ENCODE measurements around the gene SH3PXD2B. TPM values are rescaled to one million over a fixed set of nuclear protein-coding genes. Genes with fewer than 3 reads are reported as not detected.

The SH3PXD2B gene
- total RNA-seq, 4 donors from 2014 or later, result 27.8 to 52.6 (median 44.4) TPM

DNA sequence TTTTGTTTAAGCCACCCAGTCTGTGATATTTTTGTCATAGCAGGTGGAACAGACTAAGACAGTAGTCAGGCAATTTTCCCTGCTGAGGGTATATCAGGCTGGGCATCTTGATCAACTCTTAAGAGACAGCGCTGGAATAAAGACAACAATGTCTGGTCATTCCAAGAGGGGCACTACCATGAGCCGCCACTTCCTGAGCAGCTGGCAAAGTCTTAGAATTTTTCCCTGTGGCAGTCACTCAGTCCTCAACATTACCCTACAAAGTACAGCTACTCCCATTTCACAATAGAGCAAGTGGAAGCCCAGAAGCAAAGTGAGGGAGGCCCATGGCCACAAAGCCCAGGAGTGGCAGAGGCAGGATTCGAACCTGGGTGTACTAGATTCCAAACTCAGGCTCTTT is 74.8 kb downstream of the SH3PXD2B start:
- Histone ChIP-seq H3K4me1 (peaks cover 0 to 25% (median 0%) of the 10 kb centered on the region in 4 donors), H3K27ac (peak overlapping the region in 3 of 4 donors; percentile 12 to 90 (median 83)), H3K9me3 (no peaks in the 10 kb centered on the region), H3K4me3 (no peak overlapping the region), H3K27me3 (no peaks in the 10 kb centered on the region), H3K36me3 (peaks cover 0 to 68% (median 5%) of the 10 kb centered on the region in 3 donors)
- DNase-seq (ENCODE audit: low spot score in 2 of 2), result no peak
- TF ChIP-seq, protein P1, sequence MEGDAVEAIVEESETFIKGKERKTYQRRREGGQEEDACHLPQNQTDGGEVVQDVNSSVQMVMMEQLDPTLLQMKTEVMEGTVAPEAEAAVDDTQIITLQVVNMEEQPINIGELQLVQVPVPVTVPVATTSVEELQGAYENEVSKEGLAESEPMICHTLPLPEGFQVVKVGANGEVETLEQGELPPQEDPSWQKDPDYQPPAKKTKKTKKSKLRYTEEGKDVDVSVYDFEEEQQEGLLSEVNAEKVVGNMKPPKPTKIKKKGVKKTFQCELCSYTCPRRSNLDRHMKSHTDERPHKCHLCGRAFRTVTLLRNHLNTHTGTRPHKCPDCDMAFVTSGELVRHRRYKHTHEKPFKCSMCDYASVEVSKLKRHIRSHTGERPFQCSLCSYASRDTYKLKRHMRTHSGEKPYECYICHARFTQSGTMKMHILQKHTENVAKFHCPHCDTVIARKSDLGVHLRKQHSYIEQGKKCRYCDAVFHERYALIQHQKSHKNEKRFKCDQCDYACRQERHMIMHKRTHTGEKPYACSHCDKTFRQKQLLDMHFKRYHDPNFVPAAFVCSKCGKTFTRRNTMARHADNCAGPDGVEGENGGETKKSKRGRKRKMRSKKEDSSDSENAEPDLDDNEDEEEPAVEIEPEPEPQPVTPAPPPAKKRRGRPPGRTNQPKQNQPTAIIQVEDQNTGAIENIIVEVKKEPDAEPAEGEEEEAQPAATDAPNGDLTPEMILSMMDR (IDR thresholded peaks at IDR 0.05), result no peak
- no peak for TF ChIP-seq EP300 (IDR thresholded peaks at IDR 0.05)
- WGBS, 2 donors, result 51 to 83% methylated on average over 3 of the region's 3 CpGs

DNA sequence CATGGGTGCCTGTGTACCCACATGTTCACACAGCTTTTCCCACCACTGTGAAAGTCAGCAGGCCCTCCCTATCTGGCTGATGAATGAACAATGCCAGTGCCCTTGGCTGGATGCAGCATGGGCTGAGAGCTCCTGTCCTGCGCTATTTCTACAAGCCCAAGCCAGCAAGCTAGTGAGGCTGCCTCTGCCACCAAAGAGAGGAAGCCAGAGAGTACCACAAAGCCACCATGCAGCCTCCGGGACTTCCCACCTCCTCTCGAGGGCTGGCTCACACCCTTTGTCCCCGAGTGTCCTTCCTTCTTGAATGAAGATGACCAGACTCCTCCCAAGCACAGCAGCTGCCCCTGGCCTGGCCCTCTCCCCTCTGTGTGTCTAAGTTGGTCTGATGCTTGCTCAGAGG is 76.5 kb downstream of the SH3PXD2B start:
- no peaks in the 10 kb centered on the region for H3K9me3 ChIP-seq
- H3K27ac ChIP-seq, result peak overlapping the region in 1 of 4 donors; percentile 13
- H3K4me1 ChIP-seq, result peaks cover 0 to 18% (median 0%) of the 10 kb centered on the region in 4 donors
- no peak for DNase-seq (ENCODE audit: low spot score in 2 of 2)
- TF ChIP-seq EP300 (IDR thresholded peaks at IDR 0.05), result no peak
- TF ChIP-seq, protein P1 (IDR thresholded peaks at IDR 0.05), result no peak
- WGBS, 2 donors, result 40 to 70% methylated on average over 4 of the region's 4 CpGs
- H3K36me3 ChIP-seq, result peaks cover 0 to 79% (median 5%) of the 10 kb centered on the region in 3 donors
- H3K4me3 ChIP-seq, result no peak overlapping the region
- no peaks in the 10 kb centered on the region for H3K27me3 ChIP-seq

DNA sequence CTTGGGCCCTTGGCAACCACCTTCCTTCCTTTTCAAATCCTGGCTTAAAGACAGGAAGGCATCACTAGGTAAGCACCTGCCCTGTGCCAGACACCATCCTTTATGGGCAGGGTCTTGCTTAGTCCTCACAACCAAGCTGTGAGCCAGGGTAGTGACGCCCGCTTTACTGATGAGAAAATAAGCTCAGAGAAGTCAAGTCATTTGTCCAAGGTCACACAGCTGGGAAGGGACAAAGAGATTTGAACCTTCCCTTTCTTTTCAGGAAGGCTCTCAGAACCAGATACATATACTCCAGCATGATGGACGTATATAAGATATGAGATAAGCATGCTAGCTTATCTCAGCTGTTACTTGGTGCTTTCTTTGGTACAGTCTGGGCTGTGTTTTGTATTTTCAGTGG is 76.9 kb downstream of the SH3PXD2B start:
- H3K4me3 ChIP-seq, result no peak overlapping the region
- 89 to 93% methylated on average over 3 of the region's 3 CpGs for WGBS, 2 donors
- H3K27ac ChIP-seq, result peak overlapping the region in 1 of 4 donors; percentile 13
- no peak for TF ChIP-seq POLR2A (IDR thresholded peaks at IDR 0.05)
- TF ChIP-seq EP300 (IDR thresholded peaks at IDR 0.05), result no peak
- TF ChIP-seq, protein P1 (IDR thresholded peaks at IDR 0.05), result no peak
- H3K9me3 ChIP-seq, result no peaks in the 10 kb centered on the region
- DNase-seq (ENCODE audit: low spot score in 2 of 2), result no peak
- H3K36me3 ChIP-seq, result peaks cover 0 to 83% (median 5%) of the 10 kb centered on the region in 3 donors
- H3K27me3 ChIP-seq, result no peaks in the 10 kb centered on the region
- peaks cover 0 to 18% (median 0%) of the 10 kb centered on the region in 4 donors for H3K4me1 ChIP-seq

DNA sequence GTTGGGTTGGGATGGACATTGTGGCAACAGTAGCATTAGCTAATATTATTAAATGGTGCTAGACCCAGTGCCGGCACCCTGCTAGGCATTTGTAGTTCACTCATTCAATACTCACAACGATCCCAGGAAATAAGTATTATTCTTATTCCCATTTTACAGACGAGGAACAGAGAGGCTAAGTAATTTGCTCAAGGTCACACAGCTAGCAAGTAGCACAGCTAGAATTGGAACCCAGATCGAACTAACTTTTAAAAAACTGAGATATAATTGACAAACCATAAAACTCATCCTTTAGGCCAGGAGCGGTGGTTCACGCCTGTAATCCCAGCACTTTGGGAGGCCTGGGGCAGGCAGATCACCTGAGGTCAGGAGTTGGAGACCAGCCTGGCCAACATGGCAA is 79.5 kb downstream of the SH3PXD2B start:
- H3K27me3 ChIP-seq, result no peaks in the 10 kb centered on the region
- H3K9me3 ChIP-seq, result peaks cover 0 to 13% (median 2%) of the 10 kb centered on the region in 4 donors
- H3K4me1 ChIP-seq, result no peaks in the 10 kb centered on the region
- H3K36me3 ChIP-seq, result peaks cover 0 to 87% (median 5%) of the 10 kb centered on the region in 3 donors
- TF ChIP-seq, protein P1 (IDR thresholded peaks at IDR 0.05), result no peak
- TF ChIP-seq POLR2A (IDR thresholded peaks at IDR 0.05) (no peak), EP300 (IDR thresholded peaks at IDR 0.05) (no peak)
- 98 to 99% methylated on average over 6 of the region's 6 CpGs for WGBS, 2 donors
- H3K4me3 ChIP-seq, result no peak overlapping the region
- no peak for DNase-seq (ENCODE audit: low spot score in 2 of 2)
- H3K27ac ChIP-seq, result no peak overlapping the region

DNA sequence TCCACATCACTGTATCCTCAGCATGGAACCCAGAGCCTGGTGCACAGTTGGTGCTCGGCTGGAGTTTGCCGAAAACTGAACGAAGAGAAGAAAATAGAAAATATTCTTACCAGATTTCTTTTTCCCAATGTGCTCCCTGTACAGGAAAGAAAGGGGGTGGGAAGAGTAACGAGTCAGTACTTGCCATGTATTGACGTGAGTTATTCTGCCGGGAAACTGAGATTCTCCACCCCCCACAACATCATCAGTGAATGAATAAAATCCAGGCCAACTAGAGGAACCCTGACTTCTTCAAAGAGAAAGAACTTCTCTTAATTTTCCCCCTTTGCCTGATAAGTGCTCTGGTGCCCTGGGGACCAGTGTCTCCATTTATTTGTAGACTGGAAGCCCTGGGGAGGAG is 80.6 kb downstream of the SH3PXD2B start:
- H3K4me3 ChIP-seq, result no peak overlapping the region
- H3K4me1 ChIP-seq, result no peaks in the 10 kb centered on the region
- no peak overlapping the region for H3K27ac ChIP-seq
- TF ChIP-seq POLR2A (IDR thresholded peaks at IDR 0.05), result no peak
- TF ChIP-seq, protein P1 (IDR thresholded peaks at IDR 0.05), result no peak
- TF ChIP-seq EP300 (IDR thresholded peaks at IDR 0.05), result no peak
- H3K36me3 ChIP-seq, result peaks cover 0 to 82% (median 5%) of the 10 kb centered on the region in 3 donors
- no peak for DNase-seq (ENCODE audit: low spot score in 2 of 2)
- H3K27me3 ChIP-seq, result no peaks in the 10 kb centered on the region
- WGBS, 2 donors, result 80 to 89% methylated on average over 6 of the region's 6 CpGs
- H3K9me3 ChIP-seq, result peaks cover 0 to 13% (median 2%) of the 10 kb centered on the region in 4 donors

All from tibial nerve (tissue), 4 donors.